Adrenal gland (tissue), 5 donors: ENCODE data around the gene CKB.

Experiments
- POLR2A ChIP-seq, 2 donors: fragments of 450-650 bp; IDR thresholded peaks; one replicate each; pipeline ENCODE4 v1.6.1; 2017; ENCODE audit warnings: antibody characterized with exemption in 2 of 2, mild to moderate bottlenecking in 2 of 2, moderate library complexity in 1 of 2
- TF ChIP-seq, protein P1 (sequence below), 6 experiments: fragments of 450-650 bp in 4 of 6; fragments of 200-600 bp in 2 of 6; sonication (generic) in 1 of 6; IDR thresholded peaks; 1 replicate in 5 of 6; 2 replicates in 1 of 6; pipeline versions ENCODE4 v1.5.1 to v1.8.0; 2016 to 2021; ENCODE audit warnings: antibody characterized with exemption in 6 of 6, mild to moderate bottlenecking in 2 of 6, moderate library complexity in 1 of 6
- donor health status: DM: no; HTN: no; CAD: no.

DNA sequence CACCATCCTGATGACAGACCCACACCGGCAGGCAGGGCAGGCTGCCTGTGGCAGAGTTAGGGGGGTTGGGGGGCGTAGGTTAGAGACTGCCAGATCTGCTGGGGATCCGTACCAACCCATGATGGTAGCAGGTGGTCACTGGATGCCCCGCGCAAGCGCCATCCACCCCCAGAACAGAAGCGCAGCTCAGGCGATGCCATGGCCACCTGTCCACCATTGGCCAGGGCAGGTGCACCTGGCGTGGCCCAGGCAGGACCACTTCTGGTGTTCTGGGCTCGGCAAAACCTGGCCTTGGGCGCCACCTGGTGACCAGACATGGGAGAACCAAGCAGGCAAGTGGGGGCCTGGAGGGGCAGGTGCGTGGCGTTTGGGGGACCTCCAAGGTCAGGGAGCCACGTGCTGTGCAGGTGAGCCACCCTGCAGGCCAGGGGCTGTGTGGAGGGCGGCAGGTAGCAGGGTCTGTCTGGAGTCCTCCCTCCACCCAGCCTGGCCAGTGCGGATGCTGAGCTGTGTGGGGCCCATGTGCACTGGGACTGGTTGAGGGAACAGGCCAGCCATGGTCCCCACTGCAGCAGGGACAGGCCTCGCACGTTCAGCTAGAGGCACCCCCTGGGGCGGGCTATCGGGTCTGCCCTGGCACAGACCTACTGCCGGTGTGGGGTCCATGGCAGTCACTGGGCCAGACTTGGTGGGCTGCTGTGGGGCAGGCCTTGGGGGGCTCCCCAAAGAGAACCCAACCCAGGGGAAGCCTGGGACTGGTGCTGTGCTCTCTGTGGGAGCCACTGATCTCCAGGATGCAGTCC is 24.2 kb upstream of the CKB start:
- no peak for TF ChIP-seq POLR2A (IDR thresholded peaks at IDR 0.05)
- TF ChIP-seq, protein P1, sequence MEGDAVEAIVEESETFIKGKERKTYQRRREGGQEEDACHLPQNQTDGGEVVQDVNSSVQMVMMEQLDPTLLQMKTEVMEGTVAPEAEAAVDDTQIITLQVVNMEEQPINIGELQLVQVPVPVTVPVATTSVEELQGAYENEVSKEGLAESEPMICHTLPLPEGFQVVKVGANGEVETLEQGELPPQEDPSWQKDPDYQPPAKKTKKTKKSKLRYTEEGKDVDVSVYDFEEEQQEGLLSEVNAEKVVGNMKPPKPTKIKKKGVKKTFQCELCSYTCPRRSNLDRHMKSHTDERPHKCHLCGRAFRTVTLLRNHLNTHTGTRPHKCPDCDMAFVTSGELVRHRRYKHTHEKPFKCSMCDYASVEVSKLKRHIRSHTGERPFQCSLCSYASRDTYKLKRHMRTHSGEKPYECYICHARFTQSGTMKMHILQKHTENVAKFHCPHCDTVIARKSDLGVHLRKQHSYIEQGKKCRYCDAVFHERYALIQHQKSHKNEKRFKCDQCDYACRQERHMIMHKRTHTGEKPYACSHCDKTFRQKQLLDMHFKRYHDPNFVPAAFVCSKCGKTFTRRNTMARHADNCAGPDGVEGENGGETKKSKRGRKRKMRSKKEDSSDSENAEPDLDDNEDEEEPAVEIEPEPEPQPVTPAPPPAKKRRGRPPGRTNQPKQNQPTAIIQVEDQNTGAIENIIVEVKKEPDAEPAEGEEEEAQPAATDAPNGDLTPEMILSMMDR (IDR thresholded peaks at IDR 0.05) = peak; percentile 66 to 96 (median 92)
